ENCODE data around the gene XPO6.

Gene XPO6

GRCh38 chr16:28064150-28064549 is 147.6 kb downstream of the XPO6 start:
- DNase-seq (ENCODE audit: low read depth in 1 of 2, low spot score in 1 of 2): no peak

DNA sequence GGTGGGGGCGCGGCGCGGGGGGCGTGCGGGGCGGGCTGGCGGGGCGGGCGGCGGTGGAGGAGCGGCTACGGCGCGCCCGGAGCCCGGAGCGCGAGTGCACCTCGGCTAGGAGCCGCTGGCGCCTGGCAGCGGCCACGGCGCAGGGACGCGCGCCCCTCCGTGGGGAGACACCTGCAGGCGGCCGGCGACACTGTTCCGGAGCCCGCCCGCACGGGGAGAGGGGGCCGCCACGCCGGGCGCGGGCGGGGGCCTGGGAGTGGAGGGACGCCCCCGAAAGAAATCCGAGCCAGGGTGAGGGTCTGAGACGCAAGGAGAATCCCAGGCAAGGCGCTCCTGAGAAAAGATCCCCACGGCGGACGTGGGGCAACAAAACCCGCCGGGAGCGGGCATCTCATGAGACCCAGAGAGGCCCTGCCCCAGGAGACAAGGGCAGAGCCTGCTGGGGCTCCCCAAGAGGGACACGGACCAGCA is 148.1 kb downstream of the XPO6 start, which contains the start of gene GSG1L:
TSS of gene GSG1L (minus strand) at position 124 of the 471 bp plus-strand sequence. CDS start 290 bp downstream, outside the sequence.
- no peak for DNase-seq (ENCODE audit: low read depth in 1 of 2, low spot score in 1 of 2)

- no peak for DNase-seq (ENCODE audit: low read depth in 1 of 2, low spot score in 1 of 2)
Observed at GRCh38 chr16:28062847-28063521, 148.8 kb downstream of the XPO6 start.

DNA sequence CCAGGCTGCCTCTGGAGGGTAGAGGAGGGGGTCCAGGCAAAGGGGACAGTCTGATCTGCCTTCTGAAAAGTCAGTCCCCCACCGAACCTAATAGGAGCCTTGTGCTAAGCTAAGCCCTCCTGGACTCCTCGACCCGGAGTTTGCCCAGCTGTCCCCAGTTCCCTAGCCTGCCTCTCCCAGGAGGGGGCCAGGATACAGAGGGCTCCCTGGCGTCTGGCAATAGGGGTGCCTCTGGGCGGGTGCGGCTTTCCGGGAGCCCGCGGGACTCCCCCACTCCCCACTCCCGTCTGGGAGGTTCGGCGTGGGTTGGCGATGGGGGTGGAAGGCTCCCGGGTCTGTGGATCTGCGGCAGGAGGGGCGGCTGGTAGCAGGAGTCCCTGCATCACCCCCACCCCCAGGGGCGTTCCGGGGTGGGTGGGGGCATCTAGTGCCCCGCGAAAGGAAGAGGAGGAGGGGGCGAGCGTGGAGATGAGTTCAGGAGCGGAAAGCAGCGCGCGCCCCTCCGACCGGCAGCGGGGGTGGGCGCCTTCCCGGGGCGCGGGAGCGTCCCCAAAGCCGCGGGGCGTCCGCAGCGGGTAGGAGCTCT is 149.4 kb downstream of the XPO6 start:
- no peak for DNase-seq (ENCODE audit: low read depth in 1 of 2, low spot score in 1 of 2)

DNA sequence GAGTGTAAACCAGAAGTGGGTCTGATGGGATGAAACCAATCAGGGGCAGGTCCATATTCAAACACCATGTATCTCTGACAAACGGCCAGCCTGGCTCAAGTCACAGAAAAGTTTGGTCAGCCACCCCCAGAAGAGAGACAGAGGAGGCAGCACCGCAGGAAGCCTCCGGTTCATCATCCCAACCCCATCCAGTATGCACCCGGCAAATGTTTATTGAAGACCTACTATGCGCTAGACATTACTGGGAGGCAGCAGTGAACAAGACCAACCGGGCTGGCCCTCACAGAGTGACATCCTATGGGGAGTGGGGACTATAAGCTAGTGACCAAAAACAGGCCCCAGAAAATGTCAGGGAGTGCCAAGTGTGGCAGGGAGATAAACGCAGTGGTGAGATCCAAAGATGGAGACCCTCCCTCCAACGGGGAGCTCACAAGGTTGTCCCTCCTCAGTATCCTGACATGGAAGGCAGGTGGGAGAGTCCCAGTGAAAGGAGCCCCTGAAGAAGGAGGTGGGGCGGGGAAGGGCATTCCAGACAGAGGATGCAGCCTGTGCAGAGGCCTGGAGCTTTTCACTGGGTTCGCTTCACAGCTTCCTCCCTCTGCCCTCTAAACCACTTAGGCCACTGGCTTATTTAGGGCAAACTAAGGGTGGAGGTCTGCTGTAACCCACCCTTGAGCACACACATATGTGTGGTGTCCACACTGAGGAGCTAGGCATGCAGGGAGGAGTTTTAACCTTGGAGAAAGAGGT is 150.2 kb downstream of the XPO6 start:
- no peak for DNase-seq (ENCODE audit: low read depth in 1 of 2, low spot score in 1 of 2)

GRCh38 chr16:28059841-28060575 is 151.8 kb downstream of the XPO6 start:
- no peak for DNase-seq (ENCODE audit: low read depth in 1 of 2, low spot score in 1 of 2)

DNA sequence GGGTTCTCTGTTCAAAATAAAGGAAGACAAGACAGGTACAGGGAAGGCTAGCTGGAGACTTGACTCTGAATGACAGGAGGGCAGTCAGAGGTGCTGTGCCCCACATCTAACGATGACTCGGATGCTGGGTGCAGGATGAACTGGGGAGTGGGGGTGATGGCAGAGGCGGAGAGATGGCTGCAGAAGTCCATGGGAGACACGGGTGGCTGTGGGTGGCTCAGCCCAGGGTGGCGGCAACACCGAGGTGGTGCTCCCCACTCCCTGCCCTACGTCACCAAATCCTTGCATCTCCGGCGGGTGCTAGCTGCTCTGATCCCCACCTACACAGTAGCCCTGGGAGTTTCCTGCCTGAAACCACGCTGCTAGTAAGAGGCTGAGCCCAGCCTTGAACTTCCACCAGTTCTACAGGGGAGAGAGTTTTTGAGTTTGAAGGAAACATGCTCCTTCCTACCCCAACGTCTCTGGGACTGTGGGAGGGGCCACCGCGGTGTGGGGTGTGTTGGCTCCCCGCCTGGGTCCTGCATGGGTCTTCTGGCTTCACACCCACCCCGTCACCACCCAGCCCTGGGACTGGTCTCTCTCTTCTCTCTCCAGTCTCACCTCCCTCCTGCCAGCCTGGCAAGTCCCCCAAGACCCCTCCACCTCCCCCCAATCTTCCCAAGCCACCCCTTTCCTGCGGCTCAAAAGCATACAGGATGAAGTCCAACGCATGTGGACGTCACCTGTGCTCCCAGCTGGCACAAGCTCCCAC is 152.8 kb downstream of the XPO6 start:
- no peak for DNase-seq (ENCODE audit: low read depth in 1 of 2, low spot score in 1 of 2)

DNA sequence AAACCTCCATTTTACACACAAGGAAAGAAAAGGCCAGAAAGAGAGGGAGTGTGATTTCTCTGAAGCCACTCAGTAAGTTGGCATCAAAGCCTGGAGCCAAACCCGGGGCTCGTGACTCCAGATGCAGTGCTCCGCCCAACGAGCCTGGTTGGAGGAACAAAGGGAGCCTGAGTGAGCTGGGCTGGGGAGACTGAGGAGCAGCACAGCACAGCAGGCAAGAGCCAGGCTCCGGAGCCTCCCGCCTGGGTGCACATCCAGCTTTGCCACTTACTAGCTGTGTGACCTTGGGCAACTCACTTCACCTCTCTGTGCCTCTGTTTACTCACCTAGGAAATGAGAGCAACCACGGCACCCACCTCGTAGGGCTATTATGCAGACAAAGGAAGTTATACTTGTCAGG is 153.8 kb downstream of the XPO6 start:
- DNase-seq (ENCODE audit: low read depth in 1 of 2, low spot score in 1 of 2): no peak

DNA sequence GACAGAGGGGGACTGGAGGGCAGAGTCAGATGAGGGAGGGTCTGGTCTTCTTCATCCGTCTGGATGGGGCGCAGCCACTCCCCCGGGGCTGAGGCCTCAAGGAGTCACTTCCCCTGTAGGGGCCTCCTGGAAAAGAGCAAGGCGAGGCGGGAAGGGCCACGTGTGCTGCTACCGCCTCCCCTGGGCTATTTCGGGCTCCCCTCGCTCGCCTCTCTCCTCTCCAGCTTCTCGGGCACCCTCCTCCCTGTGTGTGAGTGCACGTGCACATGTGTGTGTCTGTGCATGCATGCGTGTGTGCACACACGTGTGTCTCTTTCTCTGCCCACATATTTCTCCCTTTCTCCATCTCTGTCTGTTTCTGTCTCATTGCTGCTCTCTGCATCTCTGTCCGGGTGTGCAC is 158.3 kb downstream of the XPO6 start:
- DNase-seq (ENCODE audit: low read depth in 1 of 2, low spot score in 1 of 2): no peak

GRCh38 chr16:28052274-28053128 is 159.3 kb downstream of the XPO6 start:
- no peak for DNase-seq (ENCODE audit: low read depth in 1 of 2, low spot score in 1 of 2)

GRCh38 chr16:28051486-28051885 is 160.3 kb downstream of the XPO6 start:
- no peak for DNase-seq (ENCODE audit: low read depth in 1 of 2, low spot score in 1 of 2)

Measured in activated T-helper 1 cell treated with anti-CD3 and anti-CD28 coated beads, Interleukin-2, amount 50 U/mL, for 16 hours (primary cell).